Smooth muscle cell (in vitro differentiated cells): ENCODE results near the gene MYLK3. TPM values are rescaled to one million over a fixed set of nuclear protein-coding genes. Genes with fewer than 3 reads are reported as not detected.

ENCODE experiments used
- DNase-seq: peaks from one replicate; lab custom pipeline; 2025; ENCODE audit not compliant: unreplicated experiment; lab: John Stamatoyannopoulos, UW
- H2AFZ ChIP-seq: fragments of 200-600 bp; sonication (generic); 2 replicates; pipeline ENCODE4 v1.6.0; 2016; ENCODE audit warnings: antibody characterized with exemption, low read depth, mild to moderate bottlenecking
- H3F3A ChIP-seq: fragments of 200-600 bp; sonication (generic); 2 replicates; pipeline ENCODE4 v1.6.0; 2017; ENCODE audit warnings: antibody characterized with exemption, low read depth
- H3K27ac ChIP-seq: fragments of 200-600 bp; sonication (generic); 2 replicates; pipeline ENCODE4 v1.5.1; 2016; ENCODE audit warnings: low read depth, mild to moderate bottlenecking
- H3K27me3 ChIP-seq: fragments of 200-600 bp; sonication (generic); 2 replicates; pipeline ENCODE4 v1.6.1; 2016; ENCODE audit warnings: low read depth, mild to moderate bottlenecking
- H3K36me3 ChIP-seq: fragments of 200-600 bp; sonication (generic); 2 replicates; pipeline ENCODE4 v1.5.1; 2016; ENCODE audit warnings: low read depth
- H3K4me1 ChIP-seq: fragments of 200-600 bp; sonication (generic); 2 replicates; pipeline ENCODE4 v1.5.1; 2016; ENCODE audit warnings: low read depth
- H3K4me2 ChIP-seq: fragments of 200-600 bp; sonication (generic); 2 replicates; pipeline ENCODE4 v1.6.0; 2016; ENCODE audit warnings: mild to moderate bottlenecking
- H3K4me3 ChIP-seq: fragments of 200-600 bp; sonication (generic); 2 replicates; pipeline ENCODE4 v1.5.1; 2016; ENCODE audit warnings: mild to moderate bottlenecking
- H3K79me2 ChIP-seq: fragments of 200-600 bp; sonication (generic); 2 replicates; pipeline ENCODE4 v1.6.0; 2016; ENCODE audit warnings: low read depth, mild to moderate bottlenecking
- H3K9ac ChIP-seq: fragments of 200-600 bp; sonication (generic); 2 replicates; pipeline ENCODE4 v1.6.0; 2016; ENCODE audit warnings: low read depth
- H3K9me3 ChIP-seq: fragments of 200-600 bp; sonication (generic); replicated peaks from 2 replicates; pipeline ENCODE4 v1.5.1; 2016; ENCODE audit warnings: low read depth
- H4K20me1 ChIP-seq: fragments of 200-600 bp; sonication (generic); 2 replicates; pipeline ENCODE4 v1.6.0; 2016; ENCODE audit warnings: low read depth
- WGBS: methylation state at CpG from one replicate; pipeline ENCODE4 v1.1.7; 2016; ENCODE audit warnings: low lambda C conversion rate; 5-methylcytosine and 5-hydroxymethylcytosine counted together
- polyA plus RNA-seq: library from polyadenylated mRNA; unstranded; fragments of >200 nt; fragmentation: Nextera tagmentation; extraction: Ambion mirVana; gene quantifications from 2 replicates; pipeline ENCODE4 v1.2.1, GENCODE V29; 2016
- total RNA-seq: library from RNA; depleted of rRNA; stranded (reverse); fragments of >200 nt; gene quantifications from 2 replicates; pipeline ENCODE4 v1.2.3, GENCODE V29; 2014
- TF ChIP-seq, protein P1 (sequence below): fragments of 200-600 bp; sonication (generic); IDR thresholded peaks from 2 replicates; pipeline ENCODE4 v1.5.1; 2017; ENCODE audit warnings: borderline replicate concordance, mild to moderate bottlenecking, antibody characterized with exemption; ENCODE audit not compliant: insufficient read depth, poor library complexity, severe bottlenecking

MYLK3 gene
- total and polyA plus RNA-seq, 2 experiments from 2014 or later: 0.22 to 0.33 TPM

- Histone ChIP-seq H2AFZ (no peak overlapping the region), H3K27me3 (no peaks in the 10 kb centered on the region), H3K9me3 (no peaks in the 10 kb centered on the region), H3K27ac (no peak overlapping the region), H3K9ac (no peak overlapping the region), H4K20me1 (no peaks in the 10 kb centered on the region), H3K79me2 (no peaks in the 10 kb centered on the region), H3K4me2 (no peak overlapping the region), H3K4me3 (no peak overlapping the region), H3F3A (no peaks in the 10 kb centered on the region), H3K36me3 (no peaks in the 10 kb centered on the region), H3K4me1 (no peaks in the 10 kb centered on the region)
- TF ChIP-seq, protein P1, sequence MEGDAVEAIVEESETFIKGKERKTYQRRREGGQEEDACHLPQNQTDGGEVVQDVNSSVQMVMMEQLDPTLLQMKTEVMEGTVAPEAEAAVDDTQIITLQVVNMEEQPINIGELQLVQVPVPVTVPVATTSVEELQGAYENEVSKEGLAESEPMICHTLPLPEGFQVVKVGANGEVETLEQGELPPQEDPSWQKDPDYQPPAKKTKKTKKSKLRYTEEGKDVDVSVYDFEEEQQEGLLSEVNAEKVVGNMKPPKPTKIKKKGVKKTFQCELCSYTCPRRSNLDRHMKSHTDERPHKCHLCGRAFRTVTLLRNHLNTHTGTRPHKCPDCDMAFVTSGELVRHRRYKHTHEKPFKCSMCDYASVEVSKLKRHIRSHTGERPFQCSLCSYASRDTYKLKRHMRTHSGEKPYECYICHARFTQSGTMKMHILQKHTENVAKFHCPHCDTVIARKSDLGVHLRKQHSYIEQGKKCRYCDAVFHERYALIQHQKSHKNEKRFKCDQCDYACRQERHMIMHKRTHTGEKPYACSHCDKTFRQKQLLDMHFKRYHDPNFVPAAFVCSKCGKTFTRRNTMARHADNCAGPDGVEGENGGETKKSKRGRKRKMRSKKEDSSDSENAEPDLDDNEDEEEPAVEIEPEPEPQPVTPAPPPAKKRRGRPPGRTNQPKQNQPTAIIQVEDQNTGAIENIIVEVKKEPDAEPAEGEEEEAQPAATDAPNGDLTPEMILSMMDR: no peak
- no peak for DNase-seq
- WGBS: 100% methylated on average over 2 of the region's 2 CpGs
These were observed 27.5 kb downstream of the MYLK3 start for GRCh38 chr16:46720619-46721018.

DNA sequence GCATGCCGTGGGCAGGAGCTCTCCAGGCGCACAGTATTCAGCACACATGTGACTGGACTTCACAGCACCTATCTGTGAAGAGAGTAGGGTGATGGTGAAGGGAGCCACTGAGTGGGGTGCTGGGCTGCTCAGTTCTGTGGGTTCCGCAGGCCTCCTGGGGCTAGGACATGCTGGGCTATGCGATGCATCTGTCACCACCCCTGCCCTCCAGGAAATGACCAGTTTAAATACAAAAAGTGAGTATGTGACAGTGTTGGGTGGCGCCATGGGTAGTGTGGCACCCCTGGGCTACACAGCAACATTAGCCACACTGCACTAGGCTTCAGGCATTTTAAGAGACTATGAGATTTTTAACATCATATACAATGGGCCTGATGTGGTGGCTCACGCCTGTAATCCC, 28.6 kb downstream of the MYLK3 start:
- H3K36me3 ChIP-seq: no peaks in the 10 kb centered on the region
- H3K9ac ChIP-seq: no peak overlapping the region
- no peaks in the 10 kb centered on the region for H3F3A ChIP-seq
- H3K4me2 ChIP-seq: no peak overlapping the region
- no peaks in the 10 kb centered on the region for H3K79me2 ChIP-seq
- H3K27me3 ChIP-seq: no peaks in the 10 kb centered on the region
- no peaks in the 10 kb centered on the region for H3K4me1 ChIP-seq
- WGBS: 97% methylated on average over 6 of the region's 6 CpGs
- no peak overlapping the region for H3K27ac ChIP-seq
- no peaks in the 10 kb centered on the region for H3K9me3 ChIP-seq
- DNase-seq: no peak
- TF ChIP-seq, protein P1: no peak
- H2AFZ ChIP-seq: no peak overlapping the region
- H3K4me3 ChIP-seq: no peak overlapping the region
- H4K20me1 ChIP-seq: no peaks in the 10 kb centered on the region

DNA sequence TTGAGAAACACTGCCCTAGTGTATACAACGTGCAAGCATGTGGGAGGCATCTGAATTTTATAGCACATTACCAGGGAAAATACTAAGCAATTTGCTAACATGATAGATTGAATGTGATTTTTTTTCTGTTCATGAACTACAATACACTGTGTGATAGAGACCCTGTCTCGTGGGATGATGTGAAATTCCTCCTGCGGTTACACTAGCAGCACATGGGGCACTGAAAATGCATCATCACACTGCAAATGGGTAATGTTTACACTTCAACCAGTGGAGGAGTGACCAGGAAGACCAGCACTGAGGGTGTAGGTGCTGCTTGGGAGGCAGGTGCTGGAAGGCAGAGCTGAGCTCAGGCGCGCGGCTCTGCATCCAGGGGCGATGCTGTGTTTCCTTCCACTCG, 29.9 kb downstream of the MYLK3 start:
- Histone ChIP-seq H3K4me3 (no peak overlapping the region), H2AFZ (no peak overlapping the region), H3K79me2 (no peaks in the 10 kb centered on the region), H3K9me3 (no peaks in the 10 kb centered on the region), H3F3A (no peaks in the 10 kb centered on the region), H3K27me3 (no peaks in the 10 kb centered on the region), H3K4me1 (no peaks in the 10 kb centered on the region), H3K27ac (no peak overlapping the region), H3K36me3 (no peaks in the 10 kb centered on the region), H3K4me2 (no peak overlapping the region), H3K9ac (no peak overlapping the region), H4K20me1 (no peaks in the 10 kb centered on the region)
- no peak for DNase-seq
- TF ChIP-seq, protein P1: no peak
- WGBS: 91% methylated on average over 8 of the region's 8 CpGs

- WGBS: 90% methylated on average over 2 of the region's 2 CpGs
- no peak overlapping the region for H3K4me2 ChIP-seq
These were observed 30.5 kb downstream of the MYLK3 start for GRCh38 chr16:46717692-46718091.

More at GRCh38 chr16:46717692-46718091, 30.5 kb downstream of the MYLK3 start:
- Histone ChIP-seq H3K9me3 (no peaks in the 10 kb centered on the region), H2AFZ (no peak overlapping the region), H3K27ac (no peak overlapping the region), H3K4me1 (no peaks in the 10 kb centered on the region), H3K9ac (no peak overlapping the region), H3K79me2 (no peaks in the 10 kb centered on the region), H4K20me1 (no peaks in the 10 kb centered on the region), H3K4me3 (no peak overlapping the region), H3K36me3 (no peaks in the 10 kb centered on the region), H3F3A (no peaks in the 10 kb centered on the region), H3K27me3 (no peaks in the 10 kb centered on the region)
- TF ChIP-seq, protein P1: no peak
- no peak for DNase-seq
